GM21447 (cell line): ENCODE results near the gene NRXN2.
"Not testable (repeated sequence)": the region's sequence is repeated elsewhere in the genome, so short reads cannot be mapped to it uniquely, and the experiment has no call there.

Experiments
- ATAC-seq: cut with Tn5 transposase; IDR thresholded peaks from one replicate; pipeline ENCODE4 v1.9.1; 2021; ENCODE audit not compliant: unreplicated experiment

Gene NRXN2

GRCh38 chr11:64677441-64678023 is 45.5 kb downstream of the NRXN2 start:
- no peak for ATAC-seq

GRCh38 chr11:64676261-64676615 is 46.8 kb downstream of the NRXN2 start:
- ATAC-seq, result no peak

- ATAC-seq, result no peak
Measured at GRCh38 chr11:64675450-64676260, 47.3 kb downstream of the NRXN2 start.

GRCh38 chr11:64674774-64675173 is 48.2 kb downstream of the NRXN2 start:
- peak; percentile 59 for ATAC-seq

- no peak for ATAC-seq
Measured at GRCh38 chr11:64673279-64673678, 49.7 kb downstream of the NRXN2 start.

GRCh38 chr11:64672875-64673274 is 50.1 kb downstream of the NRXN2 start:
- ATAC-seq, result no peak

GRCh38 chr11:64670975-64671374 is 52.0 kb downstream of the NRXN2 start:
- no peak for ATAC-seq

- no peak for ATAC-seq
Measured at GRCh38 chr11:64667154-64667745, 55.7 kb downstream of the NRXN2 start.

- ATAC-seq, result no peak
Measured at GRCh38 chr11:64665411-64665821, 57.6 kb downstream of the NRXN2 start.

GRCh38 chr11:64664236-64664870 is 58.6 kb downstream of the NRXN2 start:
- ATAC-seq, result not testable (repeated sequence)

GRCh38 chr11:64663656-64664055 is 59.3 kb downstream of the NRXN2 start:
- no peak for ATAC-seq

GRCh38 chr11:64661614-64662013 is 61.4 kb downstream of the NRXN2 start:
- no peak for ATAC-seq

- ATAC-seq, result no peak
Measured at GRCh38 chr11:64661146-64661545, 61.9 kb downstream of the NRXN2 start.

- no peak for ATAC-seq
Measured at GRCh38 chr11:64660706-64661105, 62.3 kb downstream of the NRXN2 start.

- no peak for ATAC-seq
Measured at GRCh38 chr11:64660205-64660604, 62.8 kb downstream of the NRXN2 start.

- ATAC-seq, result no peak
Measured at GRCh38 chr11:64659417-64660144, 63.4 kb downstream of the NRXN2 start.

GRCh38 chr11:64658265-64658664 is 64.7 kb downstream of the NRXN2 start:
- no peak for ATAC-seq

GRCh38 chr11:64656862-64657261 is 66.1 kb downstream of the NRXN2 start:
- no peak for ATAC-seq

GRCh38 chr11:64655941-64656601 is 66.9 kb downstream of the NRXN2 start:
- no peak for ATAC-seq

GRCh38 chr11:64654958-64655541 is 67.9 kb downstream of the NRXN2 start:
- ATAC-seq, result no peak
